ENCODE results near the gene TXNDC15. TPM values are rescaled to one million over a fixed set of nuclear protein-coding genes. Genes with fewer than 3 reads are reported as not detected.
A peak's percentile ranks its signal among the peaks of the same experiment; 100 is the strongest.

Gene TXNDC15
- total RNA-seq, 4 donors from 2014 or later: 20.2 to 43.9 (median 35.2) TPM

- H3K27me3 ChIP-seq: no peaks in the 10 kb centered on the region
- H3K36me3 ChIP-seq: peaks cover 0 to 95% (median 5%) of the 10 kb centered on the region in 3 donors
- TF ChIP-seq CTCF (IDR thresholded peaks at IDR 0.05): no peak
- no peak for TF ChIP-seq POLR2A (IDR thresholded peaks at IDR 0.05)
- intact Hi-C loops (cut with DNase I): no loop called here
- no peak overlapping the region for H3K27ac ChIP-seq
- H3K4me3 ChIP-seq: no peak overlapping the region
- WGBS, 2 donors: 89 to 100% methylated on average over 1 of the region's 1 CpG
- peaks cover 0 to 29% (median 0%) of the 10 kb centered on the region in 3 donors for H3K4me1 ChIP-seq
- DNase-seq: no peak
- H3K9me3 ChIP-seq: no peaks in the 10 kb centered on the region
Measured at GRCh38 chr5:134913795-134914194, 39.6 kb downstream of the TXNDC15 start.

GRCh38 chr5:134917070-134917815, 43.1 kb downstream of the TXNDC15 start:
- TF ChIP-seq POLR2A (IDR thresholded peaks at IDR 0.05): no peak
- TF ChIP-seq CTCF (IDR thresholded peaks at IDR 0.05): peak in 3 of 6 experiments; percentile 14 to 49 (median 44)
- no peak overlapping the region for H3K27ac ChIP-seq
- 74 to 75% methylated on average over 10 of the region's 10 CpGs for WGBS, 2 donors
- H3K36me3 ChIP-seq: peaks cover 4 to 72% (median 5%) of the 10 kb centered on the region in 3 donors
- DNase-seq: no peak
- H3K4me3 ChIP-seq: no peak overlapping the region
- intact Hi-C loops (cut with DNase I): no loop called here
- H3K9me3 ChIP-seq: no peaks in the 10 kb centered on the region
- H3K4me1 ChIP-seq: peaks cover 0 to 12% (median 0%) of the 10 kb centered on the region in 3 donors
- H3K27me3 ChIP-seq: no peaks in the 10 kb centered on the region

GRCh38 chr5:134918861-134919260, 44.7 kb downstream of the TXNDC15 start:
- intact Hi-C loops (cut with DNase I): no loop called here
- Histone ChIP-seq H3K27ac (no peak overlapping the region), H3K36me3 (peaks cover 4 to 56% (median 5%) of the 10 kb centered on the region in 3 donors), H3K9me3 (no peaks in the 10 kb centered on the region), H3K27me3 (no peaks in the 10 kb centered on the region), H3K4me3 (no peak overlapping the region), H3K4me1 (peaks cover 0 to 9% (median 0%) of the 10 kb centered on the region in 3 donors)
- WGBS, 2 donors: 82 to 89% methylated on average over 3 of the region's 3 CpGs
- no peak for DNase-seq
- TF ChIP-seq CTCF (IDR thresholded peaks at IDR 0.05) (no peak), POLR2A (IDR thresholded peaks at IDR 0.05) (no peak)

- intact Hi-C loops (cut with DNase I): no loop called here
- H3K27me3 ChIP-seq: no peaks in the 10 kb centered on the region
- H3K36me3 ChIP-seq: peaks cover 4 to 34% (median 5%) of the 10 kb centered on the region in 3 donors
- H3K4me3 ChIP-seq: no peak overlapping the region
- TF ChIP-seq POLR2A (IDR thresholded peaks at IDR 0.05): no peak
- no peak for TF ChIP-seq CTCF (IDR thresholded peaks at IDR 0.05)
- H3K27ac ChIP-seq: no peak overlapping the region
- no peak for DNase-seq
- no peaks in the 10 kb centered on the region for H3K9me3 ChIP-seq
- peaks cover 0 to 9% (median 0%) of the 10 kb centered on the region in 3 donors for H3K4me1 ChIP-seq
- 92 to 94% methylated on average over 2 to 6 of the region's 9 CpGs for WGBS, 2 donors
Measured at GRCh38 chr5:134920848-134921575, 46.8 kb downstream of the TXNDC15 start.

GRCh38 chr5:134932508-134932907, 58.3 kb downstream of the TXNDC15 start:
- H3K4me1 ChIP-seq: peaks cover 0 to 3% (median 0%) of the 10 kb centered on the region in 3 donors
- H3K27me3 ChIP-seq: no peaks in the 10 kb centered on the region
- H3K27ac ChIP-seq: no peak overlapping the region
- no peak overlapping the region for H3K4me3 ChIP-seq
- TF ChIP-seq POLR2A (IDR thresholded peaks at IDR 0.05) (no peak), CTCF (IDR thresholded peaks at IDR 0.05) (no peak)
- H3K9me3 ChIP-seq: no peaks in the 10 kb centered on the region
- DNase-seq: no peak
- 92 to 100% methylated on average over 3 of the region's 3 CpGs for WGBS, 2 donors
- H3K36me3 ChIP-seq: peaks cover 0 to 31% (median 6%) of the 10 kb centered on the region in 3 donors
- intact Hi-C loops (cut with DNase I): no loop called here

Data from esophagus squamous epithelium (tissue), 5 donors.